ENCODE data around the gene PGA3.
A peak's percentile ranks its signal among the peaks of the same experiment; 100 is the strongest.
"Not testable (repeated sequence)": the region's sequence is repeated elsewhere in the genome, so short reads cannot be mapped to it uniquely, and the experiment has no call there.

Gene PGA3

DNA sequence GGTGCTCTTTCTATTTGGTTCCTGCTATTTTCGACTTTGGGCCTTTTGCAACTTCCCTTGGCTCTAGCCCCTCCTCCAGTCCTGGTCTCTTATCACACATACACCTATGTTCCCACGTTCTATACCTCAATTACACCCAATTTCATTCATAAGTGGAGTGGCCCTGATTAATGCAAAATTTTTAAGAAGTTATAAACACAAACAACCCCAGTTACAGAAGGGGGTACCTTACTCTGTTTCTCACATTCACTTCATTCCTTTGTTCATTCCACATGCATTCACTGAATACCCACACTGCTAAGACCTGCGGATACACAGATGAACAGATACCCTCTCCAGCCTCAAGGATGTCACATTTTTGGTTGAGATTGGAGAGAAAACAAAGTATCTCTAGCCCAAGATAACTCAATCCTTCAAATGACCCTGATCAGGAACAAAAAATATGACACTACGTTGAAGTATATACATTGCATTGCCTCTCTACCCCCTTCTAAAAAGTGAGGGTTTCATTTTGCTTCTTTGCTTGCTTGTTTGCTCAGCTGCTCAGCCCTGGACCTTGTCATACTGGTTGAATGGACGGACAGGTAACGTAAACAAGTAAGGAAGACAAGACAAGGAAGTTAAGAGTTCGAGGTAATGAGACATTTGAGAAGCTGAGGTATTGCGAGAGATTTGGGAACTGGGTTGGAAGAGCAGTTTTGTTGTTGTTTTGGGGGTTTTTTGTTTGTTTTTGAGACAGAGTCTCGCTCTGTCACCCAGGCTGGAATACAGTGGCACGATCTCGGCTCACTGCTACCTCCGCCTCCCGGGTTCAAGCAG lies 38.5 kb upstream of the PGA3 start:
- Mint-ChIP-seq H3K4me3 (peak overlapping the region; percentile 49), H3K4me1 (peaks cover 50% of the 10 kb centered on the region), H3K27me3 (no peaks in the 10 kb centered on the region), H3K27ac (peak overlapping the region; percentile 97), H3K36me3 (no peaks in the 10 kb centered on the region), H3K9me3 (no peaks in the 10 kb centered on the region)
- DNase-seq (ENCODE audit: low spot score in 2 of 2) = no peak
- no peak for ATAC-seq (ENCODE audit: low read depth)

DNA sequence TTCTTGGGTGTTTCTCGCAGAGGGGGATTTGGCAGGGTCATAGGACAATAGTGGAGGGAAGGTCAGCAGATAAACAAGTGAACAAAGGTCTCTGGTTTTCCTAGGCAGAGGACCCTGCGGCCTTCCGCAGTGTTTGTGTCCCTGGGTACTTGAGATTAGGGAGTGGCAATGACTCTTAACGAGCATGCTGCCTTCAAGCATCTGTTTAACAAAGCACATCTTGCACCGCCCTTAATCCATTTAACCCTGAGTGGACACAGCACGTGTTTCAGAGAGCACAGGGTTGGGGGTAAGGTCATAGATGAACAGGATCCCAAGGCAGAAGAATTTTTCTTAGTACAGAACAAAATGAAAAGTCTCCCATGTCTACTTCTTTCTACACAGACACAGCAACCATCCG lies 37.5 kb upstream of the PGA3 start:
- not testable (repeated sequence) for H3K9me3 Mint-ChIP-seq; H3K4me3 Mint-ChIP-seq; ATAC-seq (ENCODE audit: low read depth); H3K36me3 Mint-ChIP-seq; H3K27me3 Mint-ChIP-seq; DNase-seq (ENCODE audit: low spot score in 2 of 2)
- peaks cover 44% of the 10 kb centered on the region for H3K4me1 Mint-ChIP-seq
- peak overlapping the region; percentile 97 for H3K27ac Mint-ChIP-seq

DNA sequence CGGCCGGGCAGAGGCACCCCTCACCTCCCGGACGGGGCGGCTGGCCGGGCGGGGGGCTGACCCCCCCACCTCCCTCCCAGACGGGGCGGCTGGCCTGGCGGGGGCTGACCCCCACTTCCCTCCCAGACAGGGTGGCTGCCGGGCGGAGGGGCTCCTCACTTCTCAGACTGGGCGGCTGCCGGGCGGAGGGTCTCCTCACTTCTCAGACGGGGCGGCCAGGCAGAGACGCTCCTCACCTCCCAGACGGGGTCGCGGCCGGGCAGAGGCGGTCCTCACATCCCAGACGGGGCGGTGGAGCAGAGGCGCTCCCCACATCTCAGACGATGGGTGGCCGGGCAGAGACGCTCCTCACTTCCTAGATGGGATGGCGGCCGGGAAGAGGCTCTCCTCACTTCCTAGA lies 37.0 kb upstream of the PGA3 start:
- not testable (repeated sequence) for H3K36me3 Mint-ChIP-seq; H3K9me3 Mint-ChIP-seq; H3K27me3 Mint-ChIP-seq; H3K27ac Mint-ChIP-seq; ATAC-seq (ENCODE audit: low read depth); DNase-seq (ENCODE audit: low spot score in 2 of 2)
- H3K4me1 Mint-ChIP-seq = peaks cover 42% of the 10 kb centered on the region
- peak overlapping the region; percentile 11 for H3K4me3 Mint-ChIP-seq

DNA sequence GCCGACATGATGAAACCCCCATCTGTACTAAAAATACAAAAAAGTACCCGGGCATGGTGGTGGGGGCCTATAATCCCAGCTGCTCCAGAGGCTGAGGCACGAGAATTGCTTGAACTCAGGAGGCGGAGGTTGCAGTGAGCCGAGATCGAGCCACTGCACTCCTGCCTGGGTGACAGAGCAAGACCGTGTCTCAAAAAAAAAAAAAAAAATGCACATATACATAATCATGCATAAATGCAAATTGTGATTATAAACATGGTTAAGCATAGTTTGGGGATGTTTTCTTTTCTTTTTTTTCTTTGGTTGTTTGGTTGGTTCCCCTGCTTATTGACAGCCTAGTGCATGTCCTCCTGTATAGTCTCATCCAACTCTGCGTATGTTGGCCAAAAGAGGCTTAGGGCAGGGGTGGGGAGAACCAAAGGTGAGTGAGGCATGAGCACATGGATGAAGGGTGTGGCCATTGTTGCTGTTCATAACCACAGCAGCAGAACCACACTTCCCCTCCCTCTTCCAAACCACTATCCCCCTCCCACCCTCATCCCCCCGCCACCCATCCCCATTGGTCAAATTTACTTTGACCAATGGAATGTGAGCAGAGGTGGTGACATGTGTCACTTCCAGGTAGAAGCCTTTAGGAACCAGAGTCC lies 35.1 kb upstream of the PGA3 start:
- Mint-ChIP-seq H3K27ac (no peak overlapping the region), H3K9me3 (peaks cover 2% of the 10 kb centered on the region), H3K4me1 (peaks cover 38% of the 10 kb centered on the region), H3K27me3 (no peaks in the 10 kb centered on the region), H3K4me3 (peak overlapping the region; percentile 8), H3K36me3 (no peaks in the 10 kb centered on the region)
- DNase-seq (ENCODE audit: low spot score in 2 of 2) (no peak), ATAC-seq (ENCODE audit: low read depth) (no peak)

DNA sequence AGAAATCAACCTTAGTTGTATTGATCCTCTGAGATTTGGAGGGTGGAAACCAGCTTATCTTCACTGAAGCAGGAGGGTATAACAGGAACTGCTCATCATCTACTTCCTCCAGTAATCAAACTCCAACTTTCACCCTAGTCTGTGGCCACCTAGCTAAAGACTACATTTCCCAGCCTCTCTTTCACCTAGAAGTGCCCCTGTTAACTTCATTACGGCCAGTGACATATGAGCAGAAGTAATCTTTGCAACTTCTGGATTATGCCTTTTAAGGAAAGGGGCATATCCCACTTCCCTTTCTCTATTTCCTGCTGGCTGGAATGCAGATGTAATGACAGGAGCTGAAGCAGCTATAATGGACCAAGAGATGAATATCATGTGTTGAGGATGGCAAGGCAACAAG lies 34.5 kb upstream of the PGA3 start:
- Mint-ChIP-seq H3K9me3 (peaks cover 2% of the 10 kb centered on the region), H3K36me3 (no peaks in the 10 kb centered on the region), H3K4me3 (no peak overlapping the region), H3K27me3 (no peaks in the 10 kb centered on the region), H3K27ac (no peak overlapping the region), H3K4me1 (peaks cover 37% of the 10 kb centered on the region)
- DNase-seq (ENCODE audit: low spot score in 2 of 2) (no peak), ATAC-seq (ENCODE audit: low read depth) (no peak)

DNA sequence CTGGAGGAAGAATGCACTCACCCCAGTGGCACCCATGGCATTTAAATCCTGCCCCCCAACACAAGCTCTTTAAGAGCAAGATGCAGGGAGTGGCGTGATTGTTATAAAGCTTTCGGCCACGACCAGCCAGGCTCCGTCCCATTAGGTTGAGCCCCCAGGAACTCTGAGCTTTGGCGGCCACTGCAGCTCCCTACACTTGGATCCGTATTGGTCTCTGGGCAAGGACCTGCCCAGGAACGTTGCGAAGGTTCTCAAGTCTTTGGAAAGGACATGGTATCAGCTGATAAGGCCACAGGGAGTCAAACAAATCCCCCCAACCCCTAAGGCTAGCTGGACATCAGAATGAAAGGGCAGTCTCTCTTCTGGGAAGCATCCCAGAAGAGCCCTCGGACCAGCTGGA lies 32.7 kb upstream of the PGA3 start:
- Mint-ChIP-seq H3K27me3 (no peaks in the 10 kb centered on the region), H3K36me3 (no peaks in the 10 kb centered on the region), H3K9me3 (peaks cover 2% of the 10 kb centered on the region), H3K4me3 (no peak overlapping the region), H3K4me1 (peaks cover 23% of the 10 kb centered on the region), H3K27ac (no peak overlapping the region)
- ATAC-seq (ENCODE audit: low read depth) (no peak), DNase-seq (ENCODE audit: low spot score in 2 of 2) (no peak)

DNA sequence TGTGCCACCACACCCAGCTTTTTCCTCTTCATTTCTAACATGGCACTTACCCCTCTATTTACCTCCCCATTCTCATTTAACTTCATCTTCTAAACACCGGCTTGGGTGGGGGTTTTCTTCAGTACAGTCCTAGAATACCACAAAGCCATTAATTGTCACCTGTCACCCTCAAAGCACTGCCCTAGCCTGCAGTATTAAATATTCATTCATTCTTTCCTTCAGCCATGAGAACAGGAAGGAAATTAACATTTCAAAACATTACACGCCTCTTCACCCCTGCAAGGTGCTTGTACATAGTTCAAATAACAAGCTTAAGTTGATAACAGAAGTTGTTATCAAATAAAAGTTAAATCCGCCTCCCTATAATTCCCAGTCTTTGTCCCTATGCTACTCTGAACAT lies 31.4 kb upstream of the PGA3 start:
- peak; percentile 17 for ATAC-seq (ENCODE audit: low read depth)

DNA sequence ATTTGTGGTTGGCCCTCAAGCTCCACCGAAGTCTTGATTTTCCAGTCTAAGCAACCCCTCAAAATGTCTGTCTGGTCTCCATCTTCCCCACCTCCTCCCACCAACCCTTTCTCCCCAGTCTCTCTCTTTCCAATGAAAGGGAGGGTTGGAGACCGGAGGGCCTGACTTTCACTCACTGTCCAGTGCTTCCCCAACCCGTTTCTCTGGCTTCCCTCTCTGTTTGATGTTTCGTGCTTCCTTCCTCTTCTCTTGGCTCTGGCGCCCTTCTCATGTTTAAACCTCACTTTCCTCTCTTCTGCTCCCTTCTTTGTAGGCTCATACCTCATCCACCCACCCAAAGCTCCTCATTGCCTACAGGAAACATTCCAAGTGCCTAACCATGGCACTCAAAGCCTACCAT lies 31.0 kb upstream of the PGA3 start:
- peaks cover 1% of the 10 kb centered on the region for H3K27me3 Mint-ChIP-seq
- H3K9me3 Mint-ChIP-seq = peaks cover 2% of the 10 kb centered on the region
- no peak overlapping the region for H3K4me3 Mint-ChIP-seq
- H3K4me1 Mint-ChIP-seq = peaks cover 20% of the 10 kb centered on the region
- DNase-seq (ENCODE audit: low spot score in 2 of 2) (no peak), ATAC-seq (ENCODE audit: low read depth) (no peak)
- no peaks in the 10 kb centered on the region for H3K36me3 Mint-ChIP-seq
- no peak overlapping the region for H3K27ac Mint-ChIP-seq

More for the DNA sequence above, 31.4 kb upstream of the PGA3 start:
- H3K27me3 Mint-ChIP-seq = peaks cover 1% of the 10 kb centered on the region
- H3K4me3 Mint-ChIP-seq = no peak overlapping the region
- no peak overlapping the region for H3K27ac Mint-ChIP-seq
- peaks cover 23% of the 10 kb centered on the region for H3K4me1 Mint-ChIP-seq
- peaks cover 2% of the 10 kb centered on the region for H3K9me3 Mint-ChIP-seq
- no peak for DNase-seq (ENCODE audit: low spot score in 2 of 2)
- no peaks in the 10 kb centered on the region for H3K36me3 Mint-ChIP-seq

DNA sequence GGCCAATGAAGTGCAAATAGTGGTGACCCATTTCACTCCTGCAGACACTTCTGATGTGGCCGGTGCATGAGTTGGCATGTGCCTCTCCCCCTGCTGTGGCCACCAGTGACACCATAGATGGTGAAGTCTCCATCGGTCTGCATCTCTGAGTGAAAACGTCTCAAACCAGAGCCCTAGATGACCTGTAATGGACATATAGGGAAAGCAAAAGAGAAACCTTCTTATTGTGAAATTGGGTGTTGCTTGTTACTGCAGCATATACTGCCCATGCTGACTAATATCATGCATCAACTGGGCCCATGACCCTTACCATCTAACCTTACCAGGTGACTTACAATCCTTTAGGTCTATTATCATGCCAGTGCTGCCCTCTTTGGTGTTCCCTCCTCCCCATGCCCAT lies 30.4 kb upstream of the PGA3 start:
- no peak for DNase-seq (ENCODE audit: low spot score in 2 of 2)
- no peak overlapping the region for H3K27ac Mint-ChIP-seq
- no peaks in the 10 kb centered on the region for H3K36me3 Mint-ChIP-seq
- peaks cover 2% of the 10 kb centered on the region for H3K9me3 Mint-ChIP-seq
- H3K27me3 Mint-ChIP-seq = peaks cover 1% of the 10 kb centered on the region
- ATAC-seq (ENCODE audit: low read depth) = no peak
- peaks cover 18% of the 10 kb centered on the region for H3K4me1 Mint-ChIP-seq
- no peak overlapping the region for H3K4me3 Mint-ChIP-seq

DNA sequence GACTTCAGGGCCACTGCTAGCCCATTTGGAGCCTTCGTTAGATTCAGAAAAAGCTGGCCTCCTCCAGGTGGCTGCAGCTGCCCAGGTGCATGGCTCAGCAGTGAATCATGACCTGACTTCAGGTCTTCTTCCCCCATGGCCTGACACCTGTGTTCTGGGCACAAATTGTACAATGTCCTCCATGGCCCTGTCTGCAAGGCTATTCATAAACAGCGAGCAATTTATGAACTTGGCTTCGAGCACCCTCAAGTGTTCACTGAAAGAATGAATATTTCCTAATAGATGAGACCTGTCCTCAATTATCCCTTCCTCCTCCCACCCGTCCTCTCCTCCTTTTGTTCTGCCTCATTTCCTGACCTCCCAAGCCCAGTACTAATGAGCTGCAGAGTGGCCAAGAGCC lies 29.9 kb upstream of the PGA3 start:
- peaks cover 2% of the 10 kb centered on the region for H3K9me3 Mint-ChIP-seq
- peaks cover 14% of the 10 kb centered on the region for H3K4me1 Mint-ChIP-seq
- H3K4me3 Mint-ChIP-seq = no peak overlapping the region
- DNase-seq (ENCODE audit: low spot score in 2 of 2) (no peak), ATAC-seq (ENCODE audit: low read depth) (no peak)
- H3K27me3 Mint-ChIP-seq = peaks cover 1% of the 10 kb centered on the region
- H3K36me3 Mint-ChIP-seq = no peaks in the 10 kb centered on the region
- no peak overlapping the region for H3K27ac Mint-ChIP-seq

DNA sequence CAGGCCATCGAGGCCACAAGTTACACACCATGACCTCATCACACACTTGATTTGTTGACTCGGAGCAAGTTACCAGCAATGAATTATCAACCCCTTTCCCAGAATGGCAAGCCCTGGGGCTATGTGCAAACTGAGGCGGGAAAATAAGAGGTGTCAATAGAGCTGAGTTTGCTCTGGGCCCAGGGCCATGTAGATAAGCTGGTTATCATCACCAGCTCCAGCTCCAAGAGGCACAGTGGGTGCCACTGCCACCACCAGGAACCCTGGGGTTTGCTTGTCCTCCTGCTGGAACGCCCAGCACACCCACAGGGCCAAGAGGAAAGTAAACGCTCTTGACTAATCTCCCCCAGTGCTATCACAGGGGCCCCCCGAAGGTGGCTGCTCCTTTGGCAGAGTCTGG lies 29.0 kb upstream of the PGA3 start:
- H3K4me1 Mint-ChIP-seq = peaks cover 11% of the 10 kb centered on the region
- peaks cover 1% of the 10 kb centered on the region for H3K27me3 Mint-ChIP-seq
- H3K27ac Mint-ChIP-seq = no peak overlapping the region
- no peaks in the 10 kb centered on the region for H3K36me3 Mint-ChIP-seq
- DNase-seq (ENCODE audit: low spot score in 2 of 2) (no peak), ATAC-seq (ENCODE audit: low read depth) (no peak)
- H3K9me3 Mint-ChIP-seq = peaks cover 2% of the 10 kb centered on the region
- H3K4me3 Mint-ChIP-seq = no peak overlapping the region

DNA sequence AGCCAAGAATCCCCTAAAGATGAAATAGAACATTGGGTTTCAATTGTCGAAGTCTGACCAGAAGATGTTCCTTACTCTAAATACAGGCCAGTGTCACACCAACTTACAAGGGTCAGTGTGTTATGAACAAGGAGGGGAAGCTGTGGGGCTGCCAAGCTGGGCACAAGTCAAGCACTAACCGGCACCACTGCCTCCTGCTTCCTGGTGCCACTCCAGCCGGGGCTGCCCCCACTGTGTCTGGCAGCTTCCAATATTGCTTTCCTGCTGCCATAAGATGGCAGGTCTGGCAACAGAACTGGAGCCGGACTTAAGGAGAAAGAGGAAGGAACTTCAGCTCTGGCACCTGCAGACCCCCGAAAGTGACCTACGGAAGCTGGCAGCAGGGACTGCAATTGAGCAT lies 28.4 kb upstream of the PGA3 start:
- Mint-ChIP-seq H3K27ac (no peak overlapping the region), H3K4me1 (peaks cover 11% of the 10 kb centered on the region), H3K9me3 (peaks cover 2% of the 10 kb centered on the region), H3K27me3 (peaks cover 1% of the 10 kb centered on the region), H3K36me3 (no peaks in the 10 kb centered on the region), H3K4me3 (no peak overlapping the region)
- DNase-seq (ENCODE audit: low spot score in 2 of 2) = no peak
- no peak for ATAC-seq (ENCODE audit: low read depth)

DNA sequence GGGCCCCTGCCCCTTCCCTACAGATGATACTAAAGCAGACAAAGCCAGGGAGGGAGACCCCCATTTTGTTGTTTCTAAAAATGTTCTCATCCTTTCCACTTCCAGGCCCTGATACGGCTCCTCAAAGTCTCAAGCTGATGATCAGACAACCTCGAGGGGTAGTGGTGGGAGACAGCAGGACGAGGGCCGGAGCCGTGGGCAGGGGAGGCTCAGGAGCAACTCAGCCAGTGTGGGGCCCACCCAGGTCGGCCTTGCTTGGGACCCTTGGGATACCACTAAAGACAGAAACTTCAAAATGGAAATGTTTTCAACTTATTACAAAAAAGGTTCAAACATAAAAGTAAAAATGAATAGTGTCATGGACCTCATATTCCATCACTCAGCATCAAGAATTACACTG lies 26.9 kb upstream of the PGA3 start:
- Mint-ChIP-seq H3K27me3 (peaks cover 3% of the 10 kb centered on the region), H3K4me3 (no peak overlapping the region), H3K27ac (no peak overlapping the region), H3K9me3 (peaks cover 2% of the 10 kb centered on the region), H3K4me1 (peaks cover 11% of the 10 kb centered on the region), H3K36me3 (no peaks in the 10 kb centered on the region)
- ATAC-seq (ENCODE audit: low read depth) (no peak), DNase-seq (ENCODE audit: low spot score in 2 of 2) (no peak)

DNA sequence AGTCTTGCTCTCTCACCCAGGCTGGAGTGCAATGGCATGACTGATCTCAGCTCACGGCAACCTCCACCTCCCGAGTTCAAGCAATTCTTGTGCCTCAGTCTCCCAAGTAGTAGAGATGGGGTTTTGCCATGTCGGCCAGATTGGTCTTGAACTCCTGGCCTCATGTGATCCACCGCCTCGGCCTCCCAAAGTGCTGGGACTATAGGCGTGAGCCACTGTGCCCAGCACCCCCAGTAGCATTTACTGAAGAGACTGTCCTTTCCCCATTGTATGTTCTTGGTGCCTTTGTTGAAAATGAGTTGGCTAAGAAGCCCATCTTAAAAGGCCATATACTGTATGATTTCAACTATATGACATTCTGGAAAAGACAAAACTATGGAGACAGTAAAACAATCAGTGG lies 23.1 kb upstream of the PGA3 start:
- H3K4me1 Mint-ChIP-seq; ATAC-seq (ENCODE audit: low read depth); H3K9me3 Mint-ChIP-seq; H3K27ac Mint-ChIP-seq; DNase-seq (ENCODE audit: low spot score in 2 of 2); H3K36me3 Mint-ChIP-seq; H3K27me3 Mint-ChIP-seq; H3K4me3 Mint-ChIP-seq: not testable (repeated sequence)

DNA sequence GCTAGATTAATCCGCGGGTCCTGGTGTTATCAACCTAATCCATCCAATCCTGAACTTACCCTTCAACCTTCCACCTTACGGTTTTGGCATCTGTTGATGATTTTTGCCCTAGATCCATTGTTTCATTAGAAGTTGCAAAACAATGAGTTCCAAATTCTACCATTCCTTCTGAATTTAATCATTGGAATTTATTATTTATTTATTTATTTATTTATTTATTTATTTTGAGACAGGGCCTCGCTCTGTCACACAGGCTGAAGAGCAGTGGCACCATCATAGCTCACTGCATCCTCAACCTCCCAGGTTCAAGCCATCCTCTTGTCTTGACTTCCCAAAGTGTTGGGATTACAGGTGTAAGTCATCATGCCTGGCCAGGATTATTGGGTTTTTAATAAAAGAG lies 21.8 kb upstream of the PGA3 start:
- no peak for ATAC-seq (ENCODE audit: low read depth)
- Mint-ChIP-seq H3K27me3 (peaks cover 4% of the 10 kb centered on the region), H3K9me3 (no peaks in the 10 kb centered on the region), H3K36me3 (no peaks in the 10 kb centered on the region), H3K4me3 (no peak overlapping the region), H3K4me1 (no peaks in the 10 kb centered on the region), H3K27ac (no peak overlapping the region)
- DNase-seq (ENCODE audit: low spot score in 2 of 2) = no peak

Data from memory B cell (primary cell).